ENCODE results near the gene GARIN6. TPM values are rescaled to one million over a fixed set of nuclear protein-coding genes. Genes with fewer than 3 reads are reported as not detected.

Gene GARIN6
- total and polyA plus RNA-seq, 2 donors (not counting 1 experiment from before 2014, with no cell fraction given), result not detected

GRCh38 chr12:99600388-99600787 is 47.2 kb upstream of the GARIN6 start:
- H3K4me1 ChIP-seq (ENCODE audit: control insufficient read depth in 2 of 2, insufficient read depth in 2 of 2, low read length in 2 of 2), result no peaks in the 10 kb centered on the region

More at GRCh38 chr12:99600388-99600787, 47.2 kb upstream of the GARIN6 start:
- ChIA-PET POLR2A (no interaction called here), CTCF (no interaction called here)
- no peak for DNase-seq
- Histone ChIP-seq H3K36me3 (replicated peaks in 1 of 2; ENCODE audit: control extremely low read depth in 1 of 2, control insufficient read depth in 1 of 2, extremely low read depth in 1 of 2, insufficient read depth in 2 of 2, low read length in 1 of 2) (no peaks in the 10 kb centered on the region), H3K79me2 (ENCODE audit: control insufficient read depth, insufficient read depth, low read length) (no peaks in the 10 kb centered on the region), H3K9me3 (ENCODE audit: control extremely low read depth in 1 of 3, control insufficient read depth in 2 of 3, insufficient read depth in 1 of 3, low read length in 2 of 3) (no peaks in the 10 kb centered on the region), H3K27ac (ENCODE audit: low read length in 2 of 2) (no peak overlapping the region), H3K4me3 (ENCODE audit: control extremely low read depth in 1 of 5, extremely low read depth in 1 of 5, insufficient read depth in 1 of 5, low read depth in 2 of 5, low read length in 4 of 5) (no peak overlapping the region), H4K20me1 (ENCODE audit: control insufficient read depth, insufficient read depth, low read length, poor library complexity, severe bottlenecking) (no peaks in the 10 kb centered on the region), H3K4me2 (replicated peaks; ENCODE audit: low read depth, low read length, poor library complexity, severe bottlenecking) (no peak overlapping the region), H2AFZ (ENCODE audit: insufficient read depth, low read depth, low read length, poor library complexity, severe bottlenecking) (no peak overlapping the region), H3K27me3 (replicated peaks in 1 of 4; ENCODE audit: control extremely low read depth in 1 of 4, control insufficient read depth in 3 of 4, insufficient read depth in 4 of 4, low read length in 3 of 4) (no peaks in the 10 kb centered on the region), H3K9ac (ENCODE audit: low read length) (no peak overlapping the region)
- Mint-ChIP-seq H3K27me3 (no peaks in the 10 kb centered on the region), H3K27ac (no peak overlapping the region), H3K4me1 (peaks cover 4% of the 10 kb centered on the region), H3K9me3 (ENCODE audit: insufficient read depth) (no peaks in the 10 kb centered on the region), H3K4me3 (no peak overlapping the region)
- intact Hi-C loops (cut with micrococcal nuclease), result no loop called here
- TF ChIP-seq CTCF (IDR thresholded peaks at IDR 0.05) (no peak), EZH2 (IDR thresholded peaks at IDR 0.05; ENCODE audit: borderline replicate concordance, insufficient read depth, low read depth, low read length, poor library complexity, severe bottlenecking) (no peak)
- WGBS (ENCODE audit: insufficient coverage), result 9% methylated on average over 2 of the region's 5 CpGs
- ATAC-seq (ENCODE audit: low read depth), result no peak

Data from B cell (primary cell).